ENCODE data around the gene VAT1L.

- TF ChIP-seq CTCF (IDR thresholded peaks at IDR 0.05; ENCODE audit: borderline replicate concordance, extremely low read depth, low read length, poor library complexity, severe bottlenecking) (no peak), EZH2 (IDR thresholded peaks at IDR 0.05; ENCODE audit: borderline replicate concordance, low read depth, low read length, severe bottlenecking) (no peak)
Observed at GRCh38 chr16:77822661-77823060, 34.3 kb downstream of the VAT1L start.
